ENCODE measurements around the gene AGTPBP1.

Gene AGTPBP1

DNA sequence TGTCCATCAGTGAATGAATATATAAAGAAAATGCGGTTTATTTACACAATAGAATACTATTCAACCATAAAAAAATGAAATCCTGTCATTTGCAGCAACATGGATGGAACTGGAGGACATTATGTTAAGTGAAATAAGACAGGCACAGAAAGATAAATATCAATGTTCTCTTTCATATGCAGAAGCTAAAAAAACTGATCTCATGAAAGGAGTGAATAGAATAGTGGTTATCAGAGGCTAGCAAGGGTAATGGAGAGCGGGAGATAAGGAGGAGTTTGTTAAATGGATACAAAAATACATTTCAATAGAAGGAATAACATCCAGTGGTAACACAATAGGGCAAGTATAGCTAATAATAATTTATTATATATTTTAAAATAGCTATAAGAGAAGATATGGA lies 65.0 kb downstream of the AGTPBP1 start:
- Histone ChIP-seq H3K4me3 (ENCODE audit: low read depth, low read length) (no peak overlapping the region), H3K4me1 (ENCODE audit: control insufficient read depth, insufficient read depth, low read length) (no peaks in the 10 kb centered on the region), H3K27ac (ENCODE audit: low read depth, low read length) (no peak overlapping the region), H3K27me3 (ENCODE audit: control insufficient read depth, insufficient read depth, low read length) (no peaks in the 10 kb centered on the region), H3K9me3 (ENCODE audit: control insufficient read depth, insufficient read depth, low read depth, low read length) (no peaks in the 10 kb centered on the region), H3K36me3 (ENCODE audit: control insufficient read depth, insufficient read depth, low read length) (peaks cover 32% of the 10 kb centered on the region), H3K9ac (ENCODE audit: low read length) (no peak overlapping the region)

DNA sequence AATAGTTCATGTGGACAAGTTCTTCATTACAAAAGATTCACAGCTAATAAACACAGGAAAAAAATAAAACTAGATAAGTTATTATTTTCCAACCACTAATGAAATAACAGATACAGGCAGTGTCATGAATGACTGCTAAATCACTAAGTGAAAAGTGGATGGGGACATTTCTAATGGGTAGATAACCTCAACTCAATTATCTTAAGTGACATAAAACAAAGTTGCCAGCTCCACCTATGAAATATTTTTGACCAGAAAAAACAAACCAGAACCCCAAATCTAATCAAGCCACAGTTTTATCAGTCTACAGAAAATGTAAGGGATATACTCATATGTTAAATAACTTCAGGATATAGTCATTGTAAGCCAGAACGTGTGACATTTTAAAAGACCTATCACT lies 74.4 kb downstream of the AGTPBP1 start:
- H3K27me3 ChIP-seq (ENCODE audit: control insufficient read depth, insufficient read depth, low read length): no peaks in the 10 kb centered on the region
- no peaks in the 10 kb centered on the region for H3K4me1 ChIP-seq (ENCODE audit: control insufficient read depth, insufficient read depth, low read length)
- no peak overlapping the region for H3K4me3 ChIP-seq (ENCODE audit: low read depth, low read length)
- peaks cover 25% of the 10 kb centered on the region for H3K36me3 ChIP-seq (ENCODE audit: control insufficient read depth, insufficient read depth, low read length)
- no peak overlapping the region for H3K27ac ChIP-seq (ENCODE audit: low read depth, low read length)
- no peak overlapping the region for H3K9ac ChIP-seq (ENCODE audit: low read length)
- no peaks in the 10 kb centered on the region for H3K9me3 ChIP-seq (ENCODE audit: control insufficient read depth, insufficient read depth, low read depth, low read length)

DNA sequence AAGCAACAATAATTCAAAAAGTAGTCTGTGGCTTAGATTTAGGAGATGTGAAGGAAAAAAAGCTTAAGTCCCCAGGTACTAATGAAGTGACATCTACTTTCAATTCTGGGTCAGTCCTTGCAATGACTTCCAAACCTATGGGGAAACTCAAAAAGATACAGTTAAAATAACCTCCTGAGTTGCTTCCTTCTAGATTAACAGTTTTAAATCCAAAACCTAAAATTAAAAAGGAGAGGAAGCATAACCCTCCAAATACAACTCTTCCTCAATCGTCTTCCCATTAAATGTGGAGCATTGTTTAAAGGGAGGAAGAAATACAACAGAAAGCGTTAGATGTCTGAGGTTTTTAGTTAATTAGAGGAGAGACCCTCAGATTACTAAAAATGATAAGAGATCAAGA lies 75.7 kb downstream of the AGTPBP1 start:
- no peaks in the 10 kb centered on the region for H3K4me1 ChIP-seq (ENCODE audit: control insufficient read depth, insufficient read depth, low read length)
- no peak overlapping the region for H3K9ac ChIP-seq (ENCODE audit: low read length)
- no peak overlapping the region for H3K27ac ChIP-seq (ENCODE audit: low read depth, low read length)
- H3K27me3 ChIP-seq (ENCODE audit: control insufficient read depth, insufficient read depth, low read length): no peaks in the 10 kb centered on the region
- no peak overlapping the region for H3K4me3 ChIP-seq (ENCODE audit: low read depth, low read length)
- peaks cover 18% of the 10 kb centered on the region for H3K36me3 ChIP-seq (ENCODE audit: control insufficient read depth, insufficient read depth, low read length)
- no peaks in the 10 kb centered on the region for H3K9me3 ChIP-seq (ENCODE audit: control insufficient read depth, insufficient read depth, low read depth, low read length)

DNA sequence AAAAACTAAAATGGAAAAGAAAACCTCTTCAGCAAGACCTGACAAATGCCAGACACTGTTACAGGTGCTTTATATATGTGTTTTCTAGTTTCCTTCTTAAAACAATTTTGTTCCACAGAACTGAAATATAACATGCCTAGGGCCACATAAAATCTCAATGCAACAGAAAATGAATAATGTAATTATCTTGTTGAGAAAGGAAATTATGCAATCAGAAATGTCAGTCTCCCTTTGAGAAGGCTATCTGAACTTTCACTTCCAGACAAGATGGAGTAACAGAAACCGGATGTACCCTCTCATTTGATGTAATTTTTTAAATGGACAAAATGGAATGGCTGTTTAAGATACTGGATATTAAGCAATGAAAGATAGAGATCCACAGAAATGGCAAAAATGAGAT lies 79.2 kb downstream of the AGTPBP1 start:
- H3K9me3 ChIP-seq (ENCODE audit: control insufficient read depth, insufficient read depth, low read depth, low read length): no peaks in the 10 kb centered on the region
- no peak overlapping the region for H3K9ac ChIP-seq (ENCODE audit: low read length)
- peaks cover 5% of the 10 kb centered on the region; the same call in 1 of the 2 replicates for H3K36me3 ChIP-seq (ENCODE audit: control insufficient read depth, insufficient read depth, low read length)

DNA sequence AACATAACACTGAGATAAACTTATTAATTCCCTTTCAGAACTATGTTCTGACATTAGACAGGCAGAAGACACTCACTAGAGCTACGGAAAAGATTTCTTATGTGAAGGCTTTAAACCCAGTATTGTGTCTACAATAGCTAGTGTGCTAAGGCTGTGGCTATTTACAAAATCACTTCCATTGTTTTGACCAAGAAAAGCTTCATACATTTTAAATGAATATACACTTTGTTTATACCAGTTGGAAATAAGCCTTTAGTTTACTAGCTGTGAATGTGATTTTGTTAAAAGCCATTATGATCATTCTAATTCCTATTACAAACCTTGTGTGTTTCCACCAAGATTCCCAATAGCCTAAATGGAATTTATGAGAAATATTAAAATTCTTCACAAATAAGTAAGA lies 83.0 kb downstream of the AGTPBP1 start:
- H3K27ac ChIP-seq (ENCODE audit: low read depth, low read length): no peak overlapping the region
- H3K27me3 ChIP-seq (ENCODE audit: control insufficient read depth, insufficient read depth, low read length): no peaks in the 10 kb centered on the region
- peaks cover 6% of the 10 kb centered on the region for H3K36me3 ChIP-seq (ENCODE audit: control insufficient read depth, insufficient read depth, low read length)
- H3K4me3 ChIP-seq (ENCODE audit: low read depth, low read length): no peak overlapping the region
- no peaks in the 10 kb centered on the region for H3K4me1 ChIP-seq (ENCODE audit: control insufficient read depth, insufficient read depth, low read length)
- no peak overlapping the region for H3K9ac ChIP-seq (ENCODE audit: low read length)
- no peaks in the 10 kb centered on the region for H3K9me3 ChIP-seq (ENCODE audit: control insufficient read depth, insufficient read depth, low read depth, low read length)

More for the DNA sequence above, 79.2 kb downstream of the AGTPBP1 start:
- no peak overlapping the region for H3K4me3 ChIP-seq (ENCODE audit: low read depth, low read length)
- no peaks in the 10 kb centered on the region for H3K4me1 ChIP-seq (ENCODE audit: control insufficient read depth, insufficient read depth, low read length)
- no peak overlapping the region for H3K27ac ChIP-seq (ENCODE audit: low read depth, low read length)
- no peaks in the 10 kb centered on the region for H3K27me3 ChIP-seq (ENCODE audit: control insufficient read depth, insufficient read depth, low read length)

DNA sequence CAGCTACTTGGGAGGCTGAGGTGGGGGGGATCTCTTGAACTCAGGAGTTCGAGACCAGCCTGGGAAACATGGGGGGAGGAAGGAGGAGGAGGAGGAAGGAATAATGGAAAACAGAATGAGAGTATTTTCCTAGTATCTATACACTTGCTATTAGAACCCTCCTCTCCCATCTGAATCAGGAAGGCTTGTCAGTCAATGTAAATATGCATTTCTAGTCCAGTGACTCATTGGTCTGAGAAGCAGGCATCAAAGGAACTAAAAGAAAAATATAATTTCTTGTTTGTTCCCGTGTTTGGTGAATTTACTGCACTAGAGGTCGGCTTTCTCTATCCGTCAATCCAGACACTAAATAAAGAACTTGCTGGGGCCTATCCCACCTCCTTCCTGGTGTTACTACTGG lies 88.6 kb downstream of the AGTPBP1 start:
- Histone ChIP-seq H3K4me1 (ENCODE audit: control insufficient read depth, insufficient read depth, low read length) (no peaks in the 10 kb centered on the region), H3K27me3 (ENCODE audit: control insufficient read depth, insufficient read depth, low read length) (no peaks in the 10 kb centered on the region), H3K36me3 (ENCODE audit: control insufficient read depth, insufficient read depth, low read length) (peaks cover 20% of the 10 kb centered on the region), H3K9ac (ENCODE audit: low read length) (no peak overlapping the region), H3K27ac (ENCODE audit: low read depth, low read length) (no peak overlapping the region), H3K4me3 (ENCODE audit: low read depth, low read length) (no peak overlapping the region), H3K9me3 (ENCODE audit: control insufficient read depth, insufficient read depth, low read depth, low read length) (no peaks in the 10 kb centered on the region)

DNA sequence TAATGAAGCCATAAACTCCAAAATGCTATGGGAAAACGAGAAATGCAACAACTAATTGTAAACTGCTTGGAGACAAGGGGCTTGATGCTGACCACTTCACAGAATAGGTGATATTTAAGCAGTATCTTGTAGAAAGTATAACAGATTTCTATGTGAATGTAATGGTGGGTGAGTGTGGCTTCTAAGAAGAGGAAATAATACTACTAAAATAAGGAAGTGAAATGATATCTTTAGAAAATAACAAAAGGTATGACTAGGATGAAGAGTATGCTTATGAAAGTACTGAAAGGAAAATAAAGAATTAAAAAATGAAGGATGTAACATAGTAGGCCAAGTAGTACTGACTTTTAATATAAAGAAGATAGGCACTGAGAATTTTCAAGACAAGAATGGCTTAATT lies 94.2 kb downstream of the AGTPBP1 start:
- Histone ChIP-seq H3K9me3 (ENCODE audit: control insufficient read depth, insufficient read depth, low read depth, low read length) (no peaks in the 10 kb centered on the region), H3K9ac (ENCODE audit: low read length) (no peak overlapping the region), H3K36me3 (ENCODE audit: control insufficient read depth, insufficient read depth, low read length) (peaks cover 21% of the 10 kb centered on the region), H3K4me1 (ENCODE audit: control insufficient read depth, insufficient read depth, low read length) (no peaks in the 10 kb centered on the region), H3K27ac (ENCODE audit: low read depth, low read length) (no peak overlapping the region), H3K27me3 (ENCODE audit: control insufficient read depth, insufficient read depth, low read length) (no peaks in the 10 kb centered on the region), H3K4me3 (ENCODE audit: low read depth, low read length) (no peak overlapping the region)

DNA sequence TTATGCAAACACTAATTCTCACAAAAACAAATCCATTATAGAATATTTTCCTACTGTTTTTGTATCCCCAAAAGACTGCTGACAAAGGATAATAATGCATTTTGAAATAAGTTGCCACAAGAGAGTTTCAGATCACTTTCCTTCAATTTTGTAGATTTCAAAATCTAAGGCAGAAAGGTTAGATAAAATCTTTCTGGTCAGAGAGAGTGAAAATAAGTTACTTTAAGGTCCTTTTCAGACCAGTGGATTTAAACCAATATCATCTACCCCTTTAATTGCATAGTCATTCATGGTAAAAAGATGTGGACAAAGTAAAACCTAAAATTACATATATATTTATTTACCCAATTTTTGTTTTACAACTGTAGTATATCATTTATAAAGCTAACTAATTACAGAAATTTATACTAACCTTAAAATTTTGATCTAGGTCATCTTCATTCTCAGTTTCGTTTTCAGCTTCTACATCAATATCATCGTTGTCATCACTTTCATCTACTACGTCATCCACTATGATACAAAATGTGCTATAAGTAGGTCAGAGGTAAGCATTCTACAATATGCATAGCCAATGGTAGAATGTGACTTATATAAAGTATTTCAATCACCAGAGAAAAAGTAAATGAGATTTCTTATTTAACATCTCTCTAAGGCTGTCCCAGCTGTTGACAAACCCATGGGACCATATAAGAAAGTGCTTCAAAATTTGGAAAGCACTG lies 95.7 kb downstream of the AGTPBP1 start:
- Histone ChIP-seq H3K36me3 (ENCODE audit: control insufficient read depth, insufficient read depth, low read length) (peaks cover 20% of the 10 kb centered on the region), H3K27ac (ENCODE audit: low read depth, low read length) (no peak overlapping the region), H3K4me1 (ENCODE audit: control insufficient read depth, insufficient read depth, low read length) (no peaks in the 10 kb centered on the region), H3K9me3 (ENCODE audit: control insufficient read depth, insufficient read depth, low read depth, low read length) (no peaks in the 10 kb centered on the region), H3K27me3 (ENCODE audit: control insufficient read depth, insufficient read depth, low read length) (no peaks in the 10 kb centered on the region), H3K9ac (ENCODE audit: low read length) (no peak overlapping the region), H3K4me3 (ENCODE audit: low read depth, low read length) (no peak overlapping the region)

DNA sequence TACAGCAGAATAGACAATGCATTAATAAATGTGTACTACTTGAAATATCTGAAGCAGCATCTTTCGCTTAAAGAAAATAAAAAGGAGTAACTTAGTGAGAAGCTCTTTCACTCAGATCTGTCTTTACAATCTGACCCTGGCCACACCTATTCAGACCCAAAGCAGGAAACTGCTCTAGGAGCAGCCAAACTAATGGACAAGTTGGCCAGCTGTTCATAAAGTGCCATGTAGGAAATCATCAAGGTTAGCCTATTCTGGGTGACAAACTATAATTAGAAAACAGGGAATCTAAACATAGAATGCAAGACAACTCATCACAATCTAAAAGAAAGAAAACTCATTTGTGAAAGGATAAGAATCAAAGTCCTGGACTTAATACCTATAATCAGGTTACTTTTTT lies 101.3 kb downstream of the AGTPBP1 start:
- no peak overlapping the region for H3K4me3 ChIP-seq (ENCODE audit: low read depth, low read length)
- H3K9me3 ChIP-seq (ENCODE audit: control insufficient read depth, insufficient read depth, low read depth, low read length): no peaks in the 10 kb centered on the region
- no peak overlapping the region for H3K9ac ChIP-seq (ENCODE audit: low read length)
- no peaks in the 10 kb centered on the region for H3K4me1 ChIP-seq (ENCODE audit: control insufficient read depth, insufficient read depth, low read length)
- no peak overlapping the region for H3K27ac ChIP-seq (ENCODE audit: low read depth, low read length)
- H3K27me3 ChIP-seq (ENCODE audit: control insufficient read depth, insufficient read depth, low read length): no peaks in the 10 kb centered on the region
- H3K36me3 ChIP-seq (ENCODE audit: control insufficient read depth, insufficient read depth, low read length): peaks cover 10% of the 10 kb centered on the region

DNA sequence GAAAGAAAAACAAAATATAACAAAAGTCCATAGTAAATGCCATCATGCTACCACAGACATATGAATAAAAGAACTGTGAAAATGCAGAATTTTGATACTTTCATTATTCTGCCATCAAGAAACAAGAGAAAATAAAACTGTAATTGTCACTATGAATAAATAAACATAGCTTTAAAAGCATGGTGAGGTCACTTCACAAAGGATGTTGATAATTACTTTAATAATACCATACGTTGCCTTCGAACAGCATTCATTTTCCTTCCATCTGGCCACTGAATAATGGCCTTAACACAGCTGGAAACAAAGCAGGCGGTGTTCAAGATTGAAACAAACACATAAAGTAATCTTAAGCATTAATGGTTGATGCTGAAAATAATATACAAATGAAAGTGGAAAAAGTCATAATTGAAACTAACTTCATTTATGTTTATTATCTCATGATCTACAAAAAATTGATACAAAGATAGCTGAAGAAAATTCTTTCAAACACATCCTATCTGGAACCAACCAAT lies 102.0 kb downstream of the AGTPBP1 start:
- Histone ChIP-seq H3K36me3 (ENCODE audit: control insufficient read depth, insufficient read depth, low read length) (peaks cover 8% of the 10 kb centered on the region), H3K4me1 (ENCODE audit: control insufficient read depth, insufficient read depth, low read length) (no peaks in the 10 kb centered on the region), H3K27ac (ENCODE audit: low read depth, low read length) (no peak overlapping the region), H3K9me3 (ENCODE audit: control insufficient read depth, insufficient read depth, low read depth, low read length) (no peaks in the 10 kb centered on the region), H3K27me3 (ENCODE audit: control insufficient read depth, insufficient read depth, low read length) (no peaks in the 10 kb centered on the region), H3K9ac (ENCODE audit: low read length) (no peak overlapping the region), H3K4me3 (ENCODE audit: low read depth, low read length) (no peak overlapping the region)

DNA sequence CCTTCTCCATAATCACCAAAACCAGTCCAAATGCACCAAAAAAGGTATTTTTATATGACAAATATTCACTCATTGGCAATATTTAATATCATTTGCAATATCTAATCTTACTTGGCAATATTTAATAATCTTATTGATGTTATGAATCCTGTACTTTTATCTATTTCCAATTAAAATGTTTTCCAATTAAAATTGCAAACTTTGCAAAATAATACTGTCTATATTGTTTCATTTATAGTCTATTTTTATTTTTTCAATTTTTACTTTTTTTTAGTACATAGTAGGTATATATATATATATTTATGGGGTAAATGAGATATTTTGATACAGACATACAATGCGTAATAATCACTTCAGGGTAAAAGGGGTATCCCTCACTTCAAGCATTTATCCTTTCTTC lies 109.9 kb downstream of the AGTPBP1 start:
- H3K9ac ChIP-seq (ENCODE audit: low read length): no peak overlapping the region
- H3K27me3 ChIP-seq (ENCODE audit: control insufficient read depth, insufficient read depth, low read length): no peaks in the 10 kb centered on the region
- H3K9me3 ChIP-seq (ENCODE audit: control insufficient read depth, insufficient read depth, low read depth, low read length): no peaks in the 10 kb centered on the region
- H3K27ac ChIP-seq (ENCODE audit: low read depth, low read length): no peak overlapping the region
- peaks cover 16% of the 10 kb centered on the region for H3K36me3 ChIP-seq (ENCODE audit: control insufficient read depth, insufficient read depth, low read length)
- H3K4me3 ChIP-seq (ENCODE audit: low read depth, low read length): no peak overlapping the region
- H3K4me1 ChIP-seq (ENCODE audit: control insufficient read depth, insufficient read depth, low read length): no peaks in the 10 kb centered on the region

Data from HUES6 (cell line).